Uterus (tissue), 4 donors: Measurements from ENCODE around the gene MTHFD2. TPM values are rescaled to one million over a fixed set of nuclear protein-coding genes. Genes with fewer than 3 reads are reported as not detected.
A peak's percentile ranks its signal among the peaks of the same experiment; 100 is the strongest.

Experiments used
- DNase-seq, 2 donors: peaks; one replicate each; pipeline ENCODE4 v3.0.0-alpha.2; 2019 to 2020
- H3K27ac ChIP-seq, 2 donors: fragments of 200-600 bp; sonication (generic); 1 replicate in 1 of 2; 2 replicates in 1 of 2; pipeline ENCODE4 v1.5.1; 2016 to 2018
- H3K27me3 ChIP-seq, 2 donors: fragments of 200-600 bp; sonication (generic); one replicate each; pipeline ENCODE4 v1.5.1; 2018 to 2019; ENCODE audit warnings: control low read depth in 1 of 2
- H3K36me3 ChIP-seq, 2 donors: fragments of 200-600 bp; sonication (generic); one replicate each; pipeline ENCODE4 v1.5.1; 2019; ENCODE audit warnings: control low read depth in 1 of 2
- H3K4me1 ChIP-seq, 2 donors: fragments of 200-600 bp; sonication (generic); one replicate each; pipeline ENCODE4 v1.5.1; 2018 to 2019; ENCODE audit warnings: control low read depth in 1 of 2
- H3K4me3 ChIP-seq, 2 donors: fragments of 200-600 bp; sonication (generic); 1 replicate in 1 of 2; 2 replicates in 1 of 2; pipeline ENCODE4 v1.5.1; 2018 to 2019; ENCODE audit warnings: mild to moderate bottlenecking in 1 of 2
- H3K9me3 ChIP-seq, 2 donors: fragments of 200-600 bp; sonication (generic); one replicate each; pipeline ENCODE4 v1.5.1; 2019; ENCODE audit warnings: control low read depth in 1 of 2
- CTCF ChIP-seq, 4 experiments: fragments of 200-600 bp in 2 of 4; fragments of 450-650 bp in 2 of 4; sonication (generic) in 2 of 4; IDR thresholded peaks; one replicate each; pipeline ENCODE4 v1.5.1; 2016 to 2019; ENCODE audit warnings: antibody characterized with exemption in 4 of 4, mild to moderate bottlenecking in 2 of 4, moderate library complexity in 1 of 4
- POLR2A ChIP-seq, 2 donors: fragments of 450-650 bp; IDR thresholded peaks; one replicate each; pipeline ENCODE4 v1.6.1; 2016; ENCODE audit warnings: antibody characterized with exemption in 2 of 2, mild to moderate bottlenecking in 1 of 2, moderate library complexity in 1 of 2
- intact Hi-C: fragments of 100-400 bp; cut with DNase I; formaldehyde crosslinking; loops from one replicate; pipeline ENCODE4 v1.15.1; 2023; ENCODE audit warnings: low total_unique reads
- total RNA-seq, 4 donors: library from RNA; depleted of rRNA in 3 of 4; stranded (reverse); fragments of >200 nt in 3 of 4; gene quantifications; one replicate each; pipeline versions ENCODE4 v1.1.0 to v1.2.4, GENCODE V29; 2014 to 2023
- donor health status: DM: yes; HTN: yes; CAD: no.

Gene MTHFD2
- total RNA-seq, 4 donors from 2014 or later = 32.0 to 55.5 (median 42.3) TPM

- Histone ChIP-seq H3K27me3 (no peaks in the 10 kb centered on the region), H3K4me3 (no peak overlapping the region), H3K27ac (no peak overlapping the region), H3K36me3 (no peaks in the 10 kb centered on the region), H3K4me1 (no peaks in the 10 kb centered on the region), H3K9me3 (no peaks in the 10 kb centered on the region)
- intact Hi-C loops = no loop called here
- TF ChIP-seq POLR2A (IDR thresholded peaks at IDR 0.05) (no peak), CTCF (IDR thresholded peaks at IDR 0.05) (peak; percentile 25 to 43 (median 34))
- peak in 1 of 2 donors; percentile 21 for DNase-seq
Measured at GRCh38 chr2:74261204-74261864, 62.9 kb downstream of the MTHFD2 start.

- Histone ChIP-seq H3K36me3 (no peaks in the 10 kb centered on the region), H3K27me3 (no peaks in the 10 kb centered on the region), H3K9me3 (no peaks in the 10 kb centered on the region), H3K27ac (no peak overlapping the region), H3K4me3 (no peak overlapping the region), H3K4me1 (no peaks in the 10 kb centered on the region)
- TF ChIP-seq POLR2A (IDR thresholded peaks at IDR 0.05) = no peak
- TF ChIP-seq CTCF (IDR thresholded peaks at IDR 0.05) = no peak
- no peak for DNase-seq
- intact Hi-C loops = no loop called here
Measured at GRCh38 chr2:74262681-74263080, 64.3 kb downstream of the MTHFD2 start.

GRCh38 chr2:74264281-74264680 lies 65.9 kb downstream of the MTHFD2 start:
- Histone ChIP-seq H3K27ac (no peak overlapping the region), H3K4me3 (no peak overlapping the region), H3K36me3 (no peaks in the 10 kb centered on the region), H3K9me3 (no peaks in the 10 kb centered on the region), H3K27me3 (no peaks in the 10 kb centered on the region), H3K4me1 (no peaks in the 10 kb centered on the region)
- DNase-seq = no peak
- TF ChIP-seq CTCF (IDR thresholded peaks at IDR 0.05) = no peak
- no peak for TF ChIP-seq POLR2A (IDR thresholded peaks at IDR 0.05)
- intact Hi-C loops = no loop called here

- Histone ChIP-seq H3K4me1 (no peaks in the 10 kb centered on the region), H3K4me3 (no peak overlapping the region), H3K27ac (no peak overlapping the region), H3K9me3 (no peaks in the 10 kb centered on the region), H3K27me3 (no peaks in the 10 kb centered on the region), H3K36me3 (no peaks in the 10 kb centered on the region)
- intact Hi-C loops = no loop called here
- DNase-seq = no peak
- TF ChIP-seq CTCF (IDR thresholded peaks at IDR 0.05) (no peak), POLR2A (IDR thresholded peaks at IDR 0.05) (no peak)
Measured at GRCh38 chr2:74267068-74267467, 68.7 kb downstream of the MTHFD2 start.

Other genes with a start within 250 kb of the MTHFD2 start
- 10 to 100 TPM in 2 of 4 donors, 1 to 10 TPM in 2; 1.3 to 12.0 (median 7.8) TPM for gene TET3, start 213.7 kb upstream of the MTHFD2 start, total RNA-seq
- gene BOLA3, start 50.7 kb upstream of the MTHFD2 start, total RNA-seq = 10 to 100 TPM in 3 of 4 donors, 1 to 10 TPM in 1; 9.1 to 54.4 (median 16.1) TPM
- 100 to 1,000 TPM in 2 of 4 donors, 10 to 100 TPM in 2; 63.0 to 161 (median 95.3) TPM for gene MOB1A, start 19.7 kb upstream of the MTHFD2 start, total RNA-seq
- 10 to 100 TPM in 1 of 4 donors, 1 to 10 TPM in 3; 2.1 to 15.1 (median 5.3) TPM for gene SLC4A5, start 144.8 kb downstream of the MTHFD2 start, total RNA-seq
- 100 to 1,000 TPM in 2 of 4 donors, 10 to 100 TPM in 2; 48.2 to 140 (median 95.0) TPM for gene DCTN1, start 181.7 kb downstream of the MTHFD2 start, total RNA-seq
- 1 to 10 TPM in 3 of 4 donors, not detected in 1; 2.1 to 5.7 (median 2.9) TPM for gene C2orf81, start 223.0 kb downstream of the MTHFD2 start, total RNA-seq
- 10 to 100 TPM in 3 of 4 donors, not detected in 1; 12.3 to 19.7 (median 16.3) TPM for gene WDR54, start 223.1 kb downstream of the MTHFD2 start, total RNA-seq
- 10 to 100 TPM in 2 of 4 donors, 1 to 10 TPM in 2; 9.8 to 36.3 (median 12.0) TPM for gene RTKN, start 243.3 kb downstream of the MTHFD2 start, total RNA-seq